OCI-LY7 (cell line): ENCODE results near the gene FAM193A.

ENCODE experiments used
- EZH2phosphoT487 ChIP-seq: fragments of 200-600 bp; sonication (generic); IDR thresholded peaks from 2 replicates; pipeline ENCODE4 v1.6.1; 2018; ENCODE audit warnings: low read depth, borderline replicate concordance, mild to moderate bottlenecking, mixed run types, antibody characterized with exemption, low read length, moderate library complexity, mixed read lengths
- TF ChIP-seq, protein P1 (sequence below): fragments of 200-600 bp; sonication (generic); conservative IDR thresholded peaks from 2 replicates; pipeline ENCODE4 v1.5.1; 2014; ENCODE audit warnings: mild to moderate bottlenecking, antibody characterized with exemption, low read length, moderate library complexity, mixed read lengths

DNA sequence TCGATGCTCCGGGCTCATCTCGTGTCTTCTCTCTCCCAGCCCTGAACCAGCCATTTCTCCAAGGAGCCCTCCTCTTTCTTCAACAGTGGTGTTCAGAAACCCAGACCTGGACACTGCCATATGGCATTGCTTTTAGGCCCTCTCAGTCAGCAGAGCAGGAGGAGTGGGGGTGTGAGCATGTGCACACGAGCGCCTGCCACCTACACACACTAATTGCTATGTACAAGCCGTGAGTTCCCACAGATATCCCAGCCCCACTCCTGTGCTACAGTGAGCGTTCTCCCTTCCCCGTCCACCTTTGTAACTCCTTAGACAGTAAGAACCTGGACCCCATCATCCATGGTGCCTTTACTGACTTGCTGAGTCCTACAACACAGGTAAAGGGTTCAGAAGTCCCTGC, 165.9 kb downstream of the FAM193A start:
- TF ChIP-seq, protein P1, sequence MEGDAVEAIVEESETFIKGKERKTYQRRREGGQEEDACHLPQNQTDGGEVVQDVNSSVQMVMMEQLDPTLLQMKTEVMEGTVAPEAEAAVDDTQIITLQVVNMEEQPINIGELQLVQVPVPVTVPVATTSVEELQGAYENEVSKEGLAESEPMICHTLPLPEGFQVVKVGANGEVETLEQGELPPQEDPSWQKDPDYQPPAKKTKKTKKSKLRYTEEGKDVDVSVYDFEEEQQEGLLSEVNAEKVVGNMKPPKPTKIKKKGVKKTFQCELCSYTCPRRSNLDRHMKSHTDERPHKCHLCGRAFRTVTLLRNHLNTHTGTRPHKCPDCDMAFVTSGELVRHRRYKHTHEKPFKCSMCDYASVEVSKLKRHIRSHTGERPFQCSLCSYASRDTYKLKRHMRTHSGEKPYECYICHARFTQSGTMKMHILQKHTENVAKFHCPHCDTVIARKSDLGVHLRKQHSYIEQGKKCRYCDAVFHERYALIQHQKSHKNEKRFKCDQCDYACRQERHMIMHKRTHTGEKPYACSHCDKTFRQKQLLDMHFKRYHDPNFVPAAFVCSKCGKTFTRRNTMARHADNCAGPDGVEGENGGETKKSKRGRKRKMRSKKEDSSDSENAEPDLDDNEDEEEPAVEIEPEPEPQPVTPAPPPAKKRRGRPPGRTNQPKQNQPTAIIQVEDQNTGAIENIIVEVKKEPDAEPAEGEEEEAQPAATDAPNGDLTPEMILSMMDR: no peak
- TF ChIP-seq EZH2phosphoT487: no peak
